Stimulated activated naive CD4-positive, alpha-beta T cell treated with Interleukin-2 at 50 U/mL for 16 hours (primary cell): ENCODE results near the gene SLC16A2.
"Not testable (repeated sequence)": the region's sequence is repeated elsewhere in the genome, so short reads cannot be mapped to it uniquely, and the experiment has no call there.

ENCODE experiments used
- DNase-seq: peaks from one replicate; lab custom pipeline; 2025; lab: John Stamatoyannopoulos, UW

Gene SLC16A2

GRCh38 chrX:74507191-74507590 is 85.9 kb downstream of the SLC16A2 start:
- no peak for DNase-seq

- no peak for DNase-seq
These were observed 88.7 kb downstream of the SLC16A2 start for GRCh38 chrX:74509989-74510388.

- no peak for DNase-seq
These were observed 89.1 kb downstream of the SLC16A2 start for GRCh38 chrX:74510401-74510800.

- no peak for DNase-seq
These were observed 90.4 kb downstream of the SLC16A2 start for GRCh38 chrX:74511704-74512103.

- DNase-seq = no peak
These were observed 93.1 kb downstream of the SLC16A2 start for GRCh38 chrX:74514384-74514783.

GRCh38 chrX:74515356-74515755 is 94.1 kb downstream of the SLC16A2 start:
- DNase-seq = no peak

- DNase-seq = not testable (repeated sequence)
These were observed 94.7 kb downstream of the SLC16A2 start for GRCh38 chrX:74516013-74516412.

GRCh38 chrX:74519870-74520269 is 98.6 kb downstream of the SLC16A2 start:
- DNase-seq = no peak

- no peak for DNase-seq
These were observed 99.0 kb downstream of the SLC16A2 start for GRCh38 chrX:74520291-74520690.

- no peak for DNase-seq
These were observed 99.6 kb downstream of the SLC16A2 start for GRCh38 chrX:74520896-74521295.

- DNase-seq = no peak
These were observed 100.9 kb downstream of the SLC16A2 start for GRCh38 chrX:74521961-74522751.

GRCh38 chrX:74523224-74523623 is 101.9 kb downstream of the SLC16A2 start:
- no peak for DNase-seq

- no peak for DNase-seq
These were observed 102.8 kb downstream of the SLC16A2 start for GRCh38 chrX:74523870-74524735.

GRCh38 chrX:74525116-74525515 is 103.8 kb downstream of the SLC16A2 start:
- no peak for DNase-seq

GRCh38 chrX:74526764-74527163 is 105.5 kb downstream of the SLC16A2 start:
- DNase-seq = no peak

GRCh38 chrX:74527350-74527749 is 106.1 kb downstream of the SLC16A2 start:
- no peak for DNase-seq

GRCh38 chrX:74529311-74529710 is 108.0 kb downstream of the SLC16A2 start:
- DNase-seq = no peak

- DNase-seq = no peak
These were observed 109.8 kb downstream of the SLC16A2 start for GRCh38 chrX:74531081-74531480.

- no peak for DNase-seq
These were observed 113.3 kb downstream of the SLC16A2 start for GRCh38 chrX:74534569-74535038.

GRCh38 chrX:74535086-74535407 is 113.8 kb downstream of the SLC16A2 start:
- DNase-seq = no peak

GRCh38 chrX:74535408-74536151 is 114.3 kb downstream of the SLC16A2 start:
- DNase-seq = peak; percentile 9

GRCh38 chrX:74536152-74536831 is 115.0 kb downstream of the SLC16A2 start:
- DNase-seq = peak; percentile 9
